GM18507 (cell line): ENCODE results near the gene IL4R.
A peak's percentile ranks its signal among the peaks of the same experiment; 100 is the strongest.
"Not testable (repeated sequence)": the region's sequence is repeated elsewhere in the genome, so short reads cannot be mapped to it uniquely, and the experiment has no call there.

Experiments
- DNase-seq: peaks from one replicate; pipeline ENCODE4 v3.0.0; 2011; ENCODE audit warnings: low read depth; ENCODE audit not compliant: insufficient read length; ENCODE audit errors: extremely low spot score
- FAIRE-seq: peaks from 2 replicates; lab custom pipeline; 2011; peaks lifted over from hg19 to GRCh38; lab: Jason Lieb, UNC

The IL4R gene

DNA sequence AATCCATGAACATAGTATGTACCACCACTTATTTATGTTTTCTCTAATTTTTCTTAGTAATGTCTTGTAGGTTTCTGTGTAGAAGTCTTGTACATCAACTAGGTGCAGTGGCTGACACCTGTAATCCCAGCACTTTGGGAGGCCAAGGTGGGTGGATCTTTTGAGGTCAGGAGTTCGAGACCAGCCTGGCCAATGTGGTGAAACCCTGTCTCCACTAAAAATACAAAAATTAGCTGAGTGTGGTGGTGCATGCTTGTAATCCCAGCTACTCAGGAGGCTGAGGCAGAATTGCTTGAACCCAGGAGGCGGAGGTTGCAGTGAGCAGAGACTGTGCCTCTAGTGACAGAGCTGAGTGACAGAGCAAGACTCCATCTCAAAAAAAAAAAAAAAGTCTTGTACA, 96.2 kb downstream of the IL4R start:
- not testable (repeated sequence) for FAIRE-seq, DNase-seq

DNA sequence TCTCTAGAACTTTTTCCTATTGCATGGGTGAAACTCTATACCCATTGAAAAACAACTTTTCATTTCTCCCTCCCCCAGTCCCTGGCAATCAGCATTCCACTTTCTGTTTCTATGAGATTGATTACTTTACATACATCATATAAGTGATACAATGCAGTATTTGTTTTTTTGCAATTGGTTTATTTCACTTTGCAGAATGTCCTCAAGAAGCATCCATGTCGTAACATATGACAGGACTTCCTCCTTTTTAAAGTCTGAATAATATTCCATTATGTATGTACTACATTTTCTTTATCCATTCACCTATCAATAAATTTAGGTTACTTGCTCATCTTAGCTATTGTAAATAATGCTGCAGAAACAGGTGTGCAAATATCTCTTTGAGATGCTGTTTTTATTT, 97.0 kb downstream of the IL4R start:
- peak; percentile 36 for FAIRE-seq
- DNase-seq, result no peak

DNA sequence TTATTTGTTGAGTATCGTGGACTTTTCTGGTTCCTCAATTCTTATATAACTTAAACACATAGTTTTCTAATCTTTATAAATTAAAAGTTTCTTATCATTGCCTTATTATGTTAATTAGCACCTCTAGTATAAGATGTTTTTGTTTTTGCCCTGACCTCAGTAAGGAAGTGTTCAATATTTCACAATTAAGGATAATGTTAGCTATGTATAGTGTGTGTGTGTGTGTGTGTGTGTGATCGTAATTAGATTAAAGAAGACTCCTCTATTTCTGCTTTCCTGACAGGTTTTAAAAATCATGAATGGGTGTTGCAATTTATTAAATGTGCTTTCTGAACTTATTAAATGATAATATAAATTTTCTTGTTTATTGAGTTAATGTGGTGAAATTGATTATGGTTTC, 100.2 kb downstream of the IL4R start:
- FAIRE-seq, result no peak
- DNase-seq, result no peak
